Naive B cell (primary cell): ENCODE measurements around the gene KCNJ4. TPM values are rescaled to one million over a fixed set of nuclear protein-coding genes. Genes with fewer than 3 reads are reported as not detected.
"Not testable (repeated sequence)": the region's sequence is repeated elsewhere in the genome, so short reads cannot be mapped to it uniquely, and the experiment has no call there.

Experiments
- ATAC-seq, 2 donors: fragments of 150-1000 bp; cut with Tn5 transposase; 2 replicates each; pipeline ENCODE4 v1.10.0; 2021; ENCODE audit warnings: low read depth in 2 of 2, mild to moderate bottlenecking in 2 of 2, moderate library complexity in 2 of 2
- DNase-seq: peaks from one replicate; pipeline ENCODE4 v3.0.0; 2022
- H3K27ac Mint-ChIP-seq, 6 donors: one replicate each; pipeline ENCODE4 v1.8.0; 2020 to 2022; ENCODE audit warnings: mild to moderate bottlenecking in 6 of 6, mixed read lengths in 6 of 6, moderate library complexity in 5 of 6, inconsistent platforms in 2 of 6
- H3K27me3 Mint-ChIP-seq, 3 donors: one replicate each; pipeline ENCODE4 v1.8.0; 2021 to 2022; ENCODE audit warnings: mixed read lengths in 3 of 3, mild to moderate bottlenecking in 1 of 3
- H3K36me3 Mint-ChIP-seq, 2 donors: one replicate each; pipeline ENCODE4 v1.8.0; 2020 to 2022; ENCODE audit warnings: mixed read lengths in 2 of 2, inconsistent platforms in 1 of 2, mild to moderate bottlenecking in 1 of 2
- H3K4me1 Mint-ChIP-seq, 3 donors: one replicate each; pipeline ENCODE4 v1.8.0; 2020 to 2022; ENCODE audit warnings: mixed read lengths in 3 of 3, inconsistent platforms in 1 of 3, mild to moderate bottlenecking in 1 of 3, moderate library complexity in 1 of 3
- H3K4me3 Mint-ChIP-seq, 8 donors: one replicate each; pipeline ENCODE4 v1.8.0; 2020 to 2022; ENCODE audit warnings: mild to moderate bottlenecking in 8 of 8, mixed read lengths in 8 of 8, moderate library complexity in 8 of 8, inconsistent platforms in 2 of 8
- H3K9me3 Mint-ChIP-seq, 7 donors: one replicate each; pipeline ENCODE4 v1.8.0; 2020 to 2022; ENCODE audit warnings: mixed read lengths in 7 of 7, mild to moderate bottlenecking in 5 of 7, inconsistent platforms in 2 of 7, moderate library complexity in 1 of 7
- polyA plus RNA-seq, 6 donors: library from polyadenylated mRNA; unstranded; fragments of 300-500 nt; fragmentation: Illumina TruSeq; gene quantifications; one replicate each; pipeline ENCODE4 v1.2.3, GENCODE V29; 2021; ENCODE audit warnings: low read depth in 6 of 6

Gene KCNJ4
- polyA plus RNA-seq, 6 donors from 2014 or later: not detected

GRCh38 chr22:38484244-38484643, 29.2 kb upstream of the KCNJ4 start:
- H3K36me3 Mint-ChIP-seq: peaks cover 8 to 45% of the 10 kb centered on the region in 2 donors
- peaks cover 4 to 14% (median 4%) of the 10 kb centered on the region in 3 donors for H3K4me1 Mint-ChIP-seq
- DNase-seq: no peak
- no peak for ATAC-seq
- H3K4me3 Mint-ChIP-seq: no peak overlapping the region
- no peaks in the 10 kb centered on the region for H3K9me3 Mint-ChIP-seq
- H3K27me3 Mint-ChIP-seq: no peaks in the 10 kb centered on the region
- peak overlapping the region in 1 of 6 donors; percentile 3 for H3K27ac Mint-ChIP-seq

GRCh38 chr22:38482662-38483308, 27.8 kb upstream of the KCNJ4 start:
- DNase-seq: no peak
- no peaks in the 10 kb centered on the region for H3K9me3 Mint-ChIP-seq
- no peaks in the 10 kb centered on the region for H3K27me3 Mint-ChIP-seq
- H3K27ac Mint-ChIP-seq: no peak overlapping the region
- H3K4me1 Mint-ChIP-seq: peaks cover under 1 to 12% (median 4%) of the 10 kb centered on the region in 3 donors
- H3K4me3 Mint-ChIP-seq: no peak overlapping the region
- no peak for ATAC-seq
- H3K36me3 Mint-ChIP-seq: peaks cover 8 to 35% of the 10 kb centered on the region in 2 donors

GRCh38 chr22:38481871-38482332, 26.9 kb upstream of the KCNJ4 start:
- Mint-ChIP-seq H3K27ac (peak overlapping the region in 5 of 6 donors; percentile 15 to 78 (median 26)), H3K9me3 (no peaks in the 10 kb centered on the region), H3K27me3 (no peaks in the 10 kb centered on the region), H3K4me3 (no peak overlapping the region), H3K36me3 (peaks cover 8 to 34% of the 10 kb centered on the region in 2 donors), H3K4me1 (peaks cover 0 to 14% (median 3%) of the 10 kb centered on the region in 3 donors)
- DNase-seq (no peak), ATAC-seq (no peak)

- Mint-ChIP-seq H3K27me3 (no peaks in the 10 kb centered on the region), H3K4me1 (peaks cover 0 to 14% (median 0%) of the 10 kb centered on the region in 3 donors), H3K27ac (peak overlapping the region in 5 of 6 donors; percentile 36 to 97 (median 67)), H3K4me3 (no peak overlapping the region), H3K36me3 (peaks cover 8 to 30% of the 10 kb centered on the region in 2 donors), H3K9me3 (no peaks in the 10 kb centered on the region)
- ATAC-seq: no peak
- no peak for DNase-seq
Observed at GRCh38 chr22:38481162-38481870, 26.3 kb upstream of the KCNJ4 start.

GRCh38 chr22:38479096-38479837, 24.3 kb upstream of the KCNJ4 start:
- Mint-ChIP-seq H3K9me3 (no peaks in the 10 kb centered on the region), H3K27ac (peak overlapping the region in 3 of 6 donors; percentile 53 to 78 (median 62)), H3K27me3 (peaks cover 0 to 2% (median 0%) of the 10 kb centered on the region in 3 donors), H3K36me3 (peaks cover 4 to 24% of the 10 kb centered on the region in 2 donors), H3K4me1 (peaks cover 0 to 12% (median 0%) of the 10 kb centered on the region in 3 donors), H3K4me3 (no peak overlapping the region)
- no peak for DNase-seq
- ATAC-seq: no peak

GRCh38 chr22:38477585-38477984, 22.6 kb upstream of the KCNJ4 start:
- DNase-seq: no peak
- peaks cover 0 to 17% of the 10 kb centered on the region in 2 donors for H3K36me3 Mint-ChIP-seq
- peak overlapping the region in 4 of 6 donors; percentile 9 to 83 (median 48) for H3K27ac Mint-ChIP-seq
- H3K27me3 Mint-ChIP-seq: peaks cover 0 to 6% (median 0%) of the 10 kb centered on the region in 3 donors
- no peak overlapping the region for H3K4me3 Mint-ChIP-seq
- ATAC-seq: no peak
- peaks cover 0 to 7% (median 0%) of the 10 kb centered on the region in 3 donors for H3K4me1 Mint-ChIP-seq
- H3K9me3 Mint-ChIP-seq: no peaks in the 10 kb centered on the region

GRCh38 chr22:38474003-38474607, 19.1 kb upstream of the KCNJ4 start:
- H3K4me1 Mint-ChIP-seq: peaks cover 0 to 7% (median 0%) of the 10 kb centered on the region in 3 donors
- no peak for DNase-seq
- peaks cover 0 to 21% (median 3%) of the 10 kb centered on the region in 3 donors for H3K27me3 Mint-ChIP-seq
- H3K27ac Mint-ChIP-seq: peak overlapping the region in 1 of 6 donors; percentile 90
- no peaks in the 10 kb centered on the region for H3K9me3 Mint-ChIP-seq
- H3K36me3 Mint-ChIP-seq: no peaks in the 10 kb centered on the region
- no peak overlapping the region for H3K4me3 Mint-ChIP-seq
- ATAC-seq: no peak

GRCh38 chr22:38471237-38471636, 16.2 kb upstream of the KCNJ4 start:
- no peak for DNase-seq
- Mint-ChIP-seq H3K27ac (peak overlapping the region in 1 of 6 donors; percentile 81), H3K9me3 (no peaks in the 10 kb centered on the region)

GRCh38 chr22:38470179-38470578, 15.2 kb upstream of the KCNJ4 start:
- Mint-ChIP-seq H3K27ac (peak overlapping the region in 1 of 6 donors; percentile 56), H3K27me3 (peaks cover 11 to 58% (median 34%) of the 10 kb centered on the region in 3 donors), H3K4me3 (peak overlapping the region in 2 of 8 donors; percentile 40 to 62), H3K4me1 (peaks cover 10 to 15% (median 11%) of the 10 kb centered on the region in 3 donors)
- not testable (repeated sequence) for H3K36me3 Mint-ChIP-seq, H3K9me3 Mint-ChIP-seq, ATAC-seq, DNase-seq

More at GRCh38 chr22:38471237-38471636, 16.2 kb upstream of the KCNJ4 start:
- H3K4me1 Mint-ChIP-seq: peaks cover 9 to 10% (median 10%) of the 10 kb centered on the region in 3 donors
- ATAC-seq: no peak
- H3K27me3 Mint-ChIP-seq: peaks cover 8 to 47% (median 24%) of the 10 kb centered on the region in 3 donors
- no peaks in the 10 kb centered on the region for H3K36me3 Mint-ChIP-seq
- no peak overlapping the region for H3K4me3 Mint-ChIP-seq

GRCh38 chr22:38469306-38469781, 14.3 kb upstream of the KCNJ4 start:
- no peak overlapping the region for H3K27ac Mint-ChIP-seq
- no peak for ATAC-seq
- DNase-seq: no peak
- H3K9me3 Mint-ChIP-seq: no peaks in the 10 kb centered on the region
- H3K4me1 Mint-ChIP-seq: peaks cover 10 to 15% (median 11%) of the 10 kb centered on the region in 3 donors
- H3K4me3 Mint-ChIP-seq: peak overlapping the region in 2 of 8 donors; percentile 20 to 28
- peaks cover 11 to 62% (median 35%) of the 10 kb centered on the region in 3 donors for H3K27me3 Mint-ChIP-seq
- H3K36me3 Mint-ChIP-seq: no peaks in the 10 kb centered on the region

- DNase-seq (no peak), ATAC-seq (peak in 1 of 2 donors; percentile 44)
- Mint-ChIP-seq H3K9me3 (no peaks in the 10 kb centered on the region), H3K4me1 (peaks cover 10 to 15% (median 11%) of the 10 kb centered on the region in 3 donors), H3K27ac (no peak overlapping the region), H3K4me3 (peak overlapping the region in 6 of 8 donors; percentile 49 to 81 (median 70)), H3K36me3 (no peaks in the 10 kb centered on the region), H3K27me3 (peaks cover 18 to 64% (median 42%) of the 10 kb centered on the region in 3 donors)
Observed at GRCh38 chr22:38468443-38469305, 13.7 kb upstream of the KCNJ4 start.
